ENCODE results near the gene KLHL22.

- TF ChIP-seq CTCF (IDR thresholded peaks at IDR 0.05) (no peak), POLR2A (IDR thresholded peaks at IDR 0.05) (no peak)
Measured at GRCh38 chr22:20400606-20401375, 94.8 kb downstream of the KLHL22 start.
